GM18505 (cell line): Measurements from ENCODE around the gene SESN1.

ENCODE experiments used
- ATAC-seq: cut with Tn5 transposase; IDR thresholded peaks from one replicate; pipeline ENCODE4 v1.9.1; 2021; ENCODE audit not compliant: unreplicated experiment
- POLR2A ChIP-seq: IDR thresholded peaks from 4 replicates; pipeline ENCODE4 v1.6.1; 2011; ENCODE audit warnings: borderline replicate concordance; ENCODE audit not compliant: insufficient read depth, insufficient read length; ENCODE audit errors: extremely low read depth

Gene SESN1

GRCh38 chr6:109060571-109060970 is 34.1 kb downstream of the SESN1 start:
- no peak for ATAC-seq
- no peak for TF ChIP-seq POLR2A

DNA sequence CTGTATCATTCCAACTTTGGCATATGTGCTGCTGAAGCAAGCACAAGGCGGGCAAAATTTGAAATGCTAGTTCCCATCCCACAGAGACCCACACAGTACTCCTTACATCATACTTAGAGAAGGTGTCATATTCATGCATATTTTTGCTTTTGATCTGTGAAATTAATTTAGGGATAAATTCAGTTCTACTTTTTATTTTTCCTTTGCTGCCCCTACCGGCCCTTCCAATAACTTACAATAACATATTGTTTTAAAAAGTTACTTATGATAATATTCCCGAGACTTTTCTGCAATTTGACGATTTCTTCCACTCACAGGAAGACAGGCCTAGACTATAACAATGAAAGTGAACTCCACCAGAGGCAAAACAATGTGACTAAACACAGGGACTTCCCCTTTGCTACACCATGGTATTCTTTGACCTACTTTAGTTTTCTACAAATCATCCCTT is 35.0 kb downstream of the SESN1 start:
- no peak for TF ChIP-seq POLR2A
- ATAC-seq, result no peak

DNA sequence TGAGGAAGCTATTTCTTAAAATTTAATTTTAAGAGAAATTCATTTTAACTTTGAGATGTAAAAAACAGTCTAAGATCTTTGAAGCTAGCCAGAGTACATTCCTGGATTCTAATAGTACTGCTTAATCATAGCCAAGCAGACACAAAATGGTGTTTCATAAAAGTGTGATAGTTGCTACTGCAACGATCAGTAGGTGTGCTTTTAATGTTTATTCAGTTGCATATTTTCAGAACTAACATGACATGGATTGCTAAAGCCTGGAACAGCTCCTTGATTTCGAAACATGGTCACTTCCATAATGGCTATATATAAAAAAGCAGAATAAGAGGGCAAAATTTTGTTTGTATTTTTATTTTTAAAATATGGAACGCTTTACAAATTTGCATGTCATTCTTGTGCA is 35.5 kb downstream of the SESN1 start:
- no peak for ATAC-seq
- TF ChIP-seq POLR2A, result no peak

DNA sequence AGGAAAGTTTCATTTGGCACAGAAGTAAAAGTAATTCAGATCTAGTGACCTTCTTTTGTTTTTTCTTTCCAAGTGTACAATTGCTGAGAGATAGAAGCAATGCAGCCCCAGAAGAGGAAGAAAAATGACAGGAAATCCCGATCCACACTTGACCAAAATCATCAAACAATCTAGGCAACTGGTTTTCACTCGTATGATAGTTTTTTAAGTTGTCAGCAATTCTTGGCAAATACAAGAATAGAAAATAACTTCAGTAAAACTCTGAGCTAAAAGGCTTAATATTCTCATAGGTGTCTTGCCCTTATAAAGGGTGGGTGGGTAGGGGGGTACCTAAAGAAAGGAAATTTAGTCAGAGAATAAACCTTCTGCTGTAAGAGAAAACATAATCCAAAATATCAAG is 36.0 kb downstream of the SESN1 start:
- TF ChIP-seq POLR2A, result no peak
- no peak for ATAC-seq

DNA sequence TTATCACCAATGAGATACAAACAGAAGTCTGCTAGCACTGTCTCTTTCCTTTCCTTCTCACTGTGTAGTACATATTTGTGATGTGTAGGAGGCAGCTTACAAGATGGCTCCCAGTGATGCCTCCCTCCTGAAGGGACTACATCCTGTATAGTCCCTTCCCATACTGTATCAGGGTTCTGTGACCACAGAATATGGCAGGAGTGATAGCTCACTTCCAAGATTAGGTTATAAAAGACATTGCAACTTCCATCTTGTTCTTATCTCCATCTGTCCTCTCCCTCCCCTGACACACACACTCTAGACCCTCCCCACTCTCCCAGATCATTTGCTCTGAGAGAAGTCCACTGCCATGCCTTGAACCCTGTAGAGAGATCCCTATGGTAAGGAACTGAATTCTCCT is 38.0 kb downstream of the SESN1 start:
- no peak for TF ChIP-seq POLR2A
- no peak for ATAC-seq

GRCh38 chr6:109055771-109056235 is 38.8 kb downstream of the SESN1 start:
- no peak for TF ChIP-seq POLR2A
- no peak for ATAC-seq

DNA sequence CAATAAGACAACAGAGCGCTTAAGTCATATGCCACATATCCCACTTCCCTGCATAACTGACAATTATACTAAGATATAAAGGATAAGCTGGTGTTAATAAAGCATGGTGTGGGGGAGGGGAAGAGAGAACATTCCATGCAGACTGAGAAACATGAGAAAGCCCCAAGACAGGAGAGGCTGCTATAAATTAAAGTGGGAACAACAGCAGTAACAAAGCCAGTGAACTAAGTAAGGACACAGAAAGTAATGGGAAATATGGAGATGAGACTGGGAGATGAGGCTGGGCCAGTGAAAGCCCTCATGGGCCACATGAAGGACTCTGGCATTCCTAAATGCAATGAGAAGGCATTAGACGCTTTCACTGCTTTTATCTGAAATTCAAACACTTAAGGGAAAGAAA is 41.3 kb downstream of the SESN1 start:
- no peak for TF ChIP-seq POLR2A

DNA sequence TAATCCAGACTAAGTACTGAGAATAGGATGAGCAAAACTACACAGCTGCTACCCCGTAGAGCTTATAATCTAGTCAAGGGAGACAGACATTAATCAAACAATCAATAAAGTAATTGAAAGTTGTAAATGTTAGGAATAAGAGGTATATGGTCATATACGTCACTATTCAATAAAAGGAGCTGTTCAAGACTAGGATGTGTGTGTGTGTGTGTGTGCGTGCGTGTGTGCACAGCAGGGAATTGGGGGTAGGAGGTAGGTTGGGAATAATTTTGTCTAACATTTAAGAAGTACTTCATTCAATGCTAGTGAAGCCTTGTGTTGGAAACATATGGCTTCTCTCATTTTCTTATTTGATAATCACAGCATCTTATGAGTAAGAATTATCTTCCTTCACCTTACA is 41.8 kb downstream of the SESN1 start:
- no peak for ATAC-seq

More for the DNA sequence above, 41.3 kb downstream of the SESN1 start:
- ATAC-seq, result no peak

GRCh38 chr6:109052018-109052651 is 42.5 kb downstream of the SESN1 start:
- no peak for ATAC-seq

More for the DNA sequence above, 41.8 kb downstream of the SESN1 start:
- TF ChIP-seq POLR2A, result no peak

DNA sequence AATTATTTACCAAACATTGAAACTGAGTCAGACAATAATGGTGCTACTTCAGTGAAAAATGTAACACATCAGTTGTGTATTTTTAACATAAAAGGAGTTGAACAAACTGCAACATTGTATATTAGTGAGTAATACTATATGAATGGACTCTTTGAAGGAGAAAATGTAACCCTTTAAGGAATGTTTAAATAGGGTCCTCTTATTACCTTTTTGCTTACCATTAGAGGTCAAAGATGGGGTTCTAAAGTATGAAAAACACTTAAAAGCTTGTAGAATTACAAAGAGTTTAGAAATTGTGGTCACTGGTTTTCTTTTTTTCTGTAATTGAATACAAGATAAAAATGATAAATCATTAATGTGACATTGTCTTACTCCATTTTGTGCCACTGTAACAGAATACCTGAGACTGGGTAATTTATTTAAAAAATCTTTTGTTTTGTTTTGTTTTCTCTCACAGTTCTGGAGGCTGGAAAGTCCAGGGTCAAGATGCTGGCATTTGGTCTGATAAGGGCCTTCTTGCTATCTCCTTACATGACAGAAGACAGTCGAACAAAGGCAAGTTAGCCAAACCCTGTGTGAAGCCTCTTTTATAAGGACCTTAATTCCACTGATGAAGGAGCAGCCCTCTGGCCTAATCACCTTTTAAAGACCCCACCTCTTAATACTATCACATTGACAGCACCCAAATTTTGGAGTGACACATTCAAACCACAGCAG is 43.2 kb downstream of the SESN1 start:
- no peak for TF ChIP-seq POLR2A
- no peak for ATAC-seq

More at GRCh38 chr6:109052018-109052651, 42.5 kb downstream of the SESN1 start:
- TF ChIP-seq POLR2A, result no peak

DNA sequence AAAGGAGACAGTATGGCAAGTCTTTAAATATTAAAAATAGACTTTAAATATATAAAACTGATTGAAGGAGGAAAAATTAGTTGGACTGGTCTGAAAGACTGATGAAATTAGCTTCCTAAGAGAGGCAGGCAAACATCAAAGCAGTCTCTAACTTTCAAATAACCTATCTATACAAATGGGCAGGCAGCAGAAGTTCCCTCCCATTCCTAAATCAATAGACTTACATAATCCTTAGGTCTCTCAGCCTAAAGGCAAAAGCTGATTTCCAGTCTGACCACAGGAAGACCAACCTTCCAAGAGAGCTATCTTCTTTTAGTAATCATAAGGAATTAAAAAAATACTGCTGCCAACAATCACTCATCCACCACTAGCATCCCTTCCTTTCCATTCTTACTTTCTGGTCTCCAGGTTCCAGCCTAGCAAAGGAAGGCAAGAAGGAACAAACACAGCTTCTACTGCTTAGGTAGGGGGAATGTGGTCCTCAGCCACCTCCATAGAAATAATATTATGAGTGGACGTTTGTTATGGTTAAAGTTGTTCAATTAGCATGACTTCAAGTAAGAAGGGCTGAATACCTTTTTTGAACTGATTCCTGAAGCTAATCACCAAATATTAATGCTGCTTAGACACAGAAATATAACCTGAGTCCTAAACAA is 44.1 kb downstream of the SESN1 start:
- TF ChIP-seq POLR2A, result no peak
- no peak for ATAC-seq

- ATAC-seq, result no peak
- TF ChIP-seq POLR2A, result no peak
Observed at GRCh38 chr6:109050012-109050411, 44.6 kb downstream of the SESN1 start.

DNA sequence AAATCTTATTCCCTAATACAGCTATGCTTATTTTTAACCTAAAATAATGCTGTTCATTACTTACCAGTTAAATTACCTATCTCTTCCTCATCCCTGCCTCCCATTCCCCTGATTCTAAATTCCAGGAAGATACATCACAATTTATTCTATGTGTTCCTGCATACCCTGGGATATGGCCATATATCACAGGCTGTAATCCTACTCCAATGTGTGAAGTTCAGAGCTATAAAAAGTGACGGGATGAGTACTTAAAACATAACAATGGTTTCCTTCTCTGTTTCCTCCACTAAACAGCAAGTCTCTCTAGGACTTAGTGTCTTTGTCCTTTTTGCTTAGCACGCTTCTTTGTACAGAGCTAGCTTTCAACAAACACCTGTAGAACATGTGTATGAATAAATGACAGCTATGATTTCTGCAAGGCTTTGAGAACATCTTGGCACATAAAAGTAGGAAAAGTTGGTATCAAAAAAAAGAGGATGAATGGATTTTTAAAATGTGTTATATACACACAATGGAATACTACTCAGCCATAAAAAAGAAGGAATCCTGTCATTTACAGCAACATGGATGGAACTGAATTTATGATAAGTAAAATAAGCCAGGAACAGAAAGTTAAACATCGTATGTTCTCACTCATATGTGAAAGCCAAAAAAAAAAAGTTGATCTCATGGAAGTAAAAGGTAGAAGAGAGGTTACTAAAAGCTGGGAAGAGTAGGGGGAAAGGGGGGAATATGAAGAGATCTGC is 45.8 kb downstream of the SESN1 start:
- ATAC-seq, result no peak
- no peak for TF ChIP-seq POLR2A
